Common myeloid progenitor, CD34-positive (primary cell): ENCODE measurements around the gene RAD51B.

Experiments
- CTCF ChIA-PET: fragments of 350-600 bp; sonication (Branson Sonifier 250); formaldehyde crosslinking; loops from one replicate; lab custom pipeline; 2021; ENCODE audit warnings: antibody characterized with exemption; lab: Charles Lee
- POLR2A ChIA-PET: fragments of 350-600 bp; sonication (Branson Sonifier 250); formaldehyde crosslinking; loops from one replicate; lab custom pipeline; 2021; ENCODE audit warnings: antibody characterized with exemption; lab: Charles Lee
- DNase-seq, 3 donors: peaks; one replicate each; pipeline versions ENCODE4 v3.0.0 to v3.0.0-alpha.2; 2013
- H3K27ac ChIP-seq, 2 experiments: 1 replicate in 1 of 2; 2 replicates in 1 of 2; pipeline ENCODE4 v1.7.0; 2013; ENCODE audit warnings: inconsistent platforms in 2 of 2, low read length in 2 of 2, mild to moderate bottlenecking in 2 of 2, low read depth in 1 of 2, moderate library complexity in 1 of 2; ENCODE audit not compliant: severe bottlenecking in 2 of 2, insufficient read depth in 1 of 2, poor library complexity in 1 of 2
- H3K27me3 ChIP-seq, 5 experiments: replicated peaks in 2 of 5; 1 replicate in 3 of 5; 2 replicates in 2 of 5; pipeline versions ENCODE4 v1.6.1 to v1.7.0; 2013; ENCODE audit warnings: low read length in 4 of 5, mild to moderate bottlenecking in 2 of 5, moderate library complexity in 2 of 5, inconsistent platforms in 1 of 5; ENCODE audit not compliant: insufficient read depth in 5 of 5, control insufficient read depth in 4 of 5
- H3K36me3 ChIP-seq, 4 experiments: 1 replicate in 2 of 4; 2 replicates in 2 of 4; pipeline versions ENCODE4 v1.6.1 to v1.7.0; 2013; ENCODE audit warnings: low read length in 3 of 4, control low read depth in 1 of 4, mild to moderate bottlenecking in 1 of 4; ENCODE audit not compliant: control insufficient read depth in 4 of 4, insufficient read depth in 4 of 4
- H3K4me1 ChIP-seq, 4 experiments: 1 replicate in 3 of 4; 2 replicates in 1 of 4; pipeline versions ENCODE4 v1.6.1 to v1.7.1; 2013; ENCODE audit warnings: low read length in 3 of 4, mild to moderate bottlenecking in 3 of 4, control low read depth in 1 of 4, inconsistent platforms in 1 of 4, moderate library complexity in 1 of 4; ENCODE audit not compliant: control insufficient read depth in 4 of 4, insufficient read depth in 4 of 4; ENCODE audit errors: control extremely low read depth in 1 of 4
- H3K4me3 ChIP-seq, 7 experiments: 1 replicate in 4 of 7; 2 replicates in 3 of 7; pipeline versions ENCODE4 v1.5.1 to v1.7.0; 2013; ENCODE audit warnings: mild to moderate bottlenecking in 7 of 7, low read length in 6 of 7, moderate library complexity in 6 of 7, inconsistent platforms in 2 of 7, low read depth in 2 of 7, control low read depth in 1 of 7; ENCODE audit not compliant: insufficient read depth in 4 of 7, control insufficient read depth in 1 of 7; ENCODE audit errors: extremely low read depth in 1 of 7
- H3K9me3 ChIP-seq, 5 experiments: 1 replicate in 4 of 5; 2 replicates in 1 of 5; pipeline versions ENCODE4 v1.6.1 to v1.7.1; 2013; ENCODE audit warnings: low read length in 4 of 5, mild to moderate bottlenecking in 2 of 5, inconsistent platforms in 1 of 5, low read depth in 1 of 5, moderate library complexity in 1 of 5; ENCODE audit not compliant: control insufficient read depth in 4 of 5, insufficient read depth in 2 of 5; ENCODE audit errors: control extremely low read depth in 1 of 5
- WGBS: methylation state at CpG from one replicate; pipeline ENCODE4 v1.1.5; 2013; ENCODE audit not compliant: insufficient coverage; 5-methylcytosine and 5-hydroxymethylcytosine counted together

Gene RAD51B

DNA sequence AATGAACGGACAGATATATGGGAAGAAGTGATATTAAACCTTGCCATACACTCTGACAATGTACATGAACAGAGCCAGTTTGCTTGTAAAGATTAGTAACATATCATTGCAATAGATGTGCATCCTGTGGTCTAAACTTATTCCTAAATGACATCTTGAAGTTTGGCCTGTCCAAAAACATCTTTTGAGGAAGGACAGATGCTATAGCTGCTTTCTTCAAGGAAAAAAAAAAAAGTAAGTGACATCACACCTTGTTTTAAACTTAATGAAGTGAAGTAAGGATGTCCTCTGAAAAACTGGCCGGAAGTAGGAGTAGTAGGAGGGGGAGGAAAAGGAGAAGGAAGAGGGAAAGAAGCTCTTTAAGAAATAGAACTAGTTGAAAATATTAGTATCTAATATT, 132.8 kb downstream of the RAD51B start:
- no CpG with 5 or more reads among the region's 2 CpGs for WGBS
- POLR2A ChIA-PET: no interaction called here
- CTCF ChIA-PET: interaction anchor here (0.6 to 3.7 kb wide), 6 partner anchors 7 to 864 kb away, joined by 3 to 15 read pairs (median 4); no protein-coding TSS in a partner anchor

DNA sequence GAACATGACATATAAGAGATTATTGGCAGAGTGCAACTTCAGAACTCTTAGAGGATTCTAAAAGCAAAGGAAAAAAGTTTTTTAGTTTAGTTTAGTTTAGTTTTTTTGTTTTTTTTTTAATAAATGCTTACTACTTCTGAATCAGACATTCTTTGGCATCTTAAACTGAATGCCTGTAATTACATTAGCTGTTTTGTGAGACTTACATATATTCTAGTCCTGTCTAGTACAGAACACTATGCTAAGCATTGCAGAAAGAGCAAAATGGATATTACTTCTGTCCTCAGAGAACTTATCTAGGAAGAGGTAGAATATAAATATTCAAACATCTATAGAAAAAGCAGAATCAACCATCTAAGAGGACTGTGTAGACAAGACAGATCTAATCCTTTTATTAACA, 133.2 kb downstream of the RAD51B start:
- Histone ChIP-seq H3K27me3 (no peaks in the 10 kb centered on the region), H3K27ac (no peak overlapping the region), H3K4me1 (no peaks in the 10 kb centered on the region), H3K9me3 (peaks cover 0 to 13% (median 8%) of the 10 kb centered on the region in 5 experiments), H3K36me3 (peaks cover 0 to 6% (median 2%) of the 10 kb centered on the region in 4 experiments), H3K4me3 (no peak overlapping the region)
- POLR2A ChIA-PET: no interaction called here
- CTCF ChIA-PET: interaction anchor here (0.6 to 3.7 kb wide), 5 partner anchors 7 to 864 kb away, joined by 3 to 15 read pairs (median 4); no protein-coding TSS in a partner anchor
- DNase-seq: no peak

More for the DNA sequence above, 132.8 kb downstream of the RAD51B start:
- no peaks in the 10 kb centered on the region for H3K27me3 ChIP-seq
- H3K4me3 ChIP-seq: no peak overlapping the region
- H3K27ac ChIP-seq: no peak overlapping the region
- peaks cover 0 to 13% (median 8%) of the 10 kb centered on the region in 5 experiments for H3K9me3 ChIP-seq
- peaks cover 0 to 6% (median 2%) of the 10 kb centered on the region in 4 experiments for H3K36me3 ChIP-seq
- H3K4me1 ChIP-seq: no peaks in the 10 kb centered on the region
- no peak for DNase-seq

GRCh38 chr14:67955261-67955660, 135.7 kb downstream of the RAD51B start:
- Histone ChIP-seq H3K36me3 (peaks cover 0 to 5% (median 2%) of the 10 kb centered on the region in 4 experiments), H3K9me3 (peaks cover 0 to 4% (median under 1%) of the 10 kb centered on the region in 5 experiments), H3K4me3 (no peak overlapping the region), H3K27ac (no peak overlapping the region), H3K4me1 (no peaks in the 10 kb centered on the region), H3K27me3 (no peaks in the 10 kb centered on the region)
- POLR2A ChIA-PET: no interaction called here
- CTCF ChIA-PET: interaction anchor here (3.7 kb wide), 1 partner anchor 10 kb away, joined by 15 read pairs; no protein-coding TSS in a partner anchor
- no peak for DNase-seq

DNA sequence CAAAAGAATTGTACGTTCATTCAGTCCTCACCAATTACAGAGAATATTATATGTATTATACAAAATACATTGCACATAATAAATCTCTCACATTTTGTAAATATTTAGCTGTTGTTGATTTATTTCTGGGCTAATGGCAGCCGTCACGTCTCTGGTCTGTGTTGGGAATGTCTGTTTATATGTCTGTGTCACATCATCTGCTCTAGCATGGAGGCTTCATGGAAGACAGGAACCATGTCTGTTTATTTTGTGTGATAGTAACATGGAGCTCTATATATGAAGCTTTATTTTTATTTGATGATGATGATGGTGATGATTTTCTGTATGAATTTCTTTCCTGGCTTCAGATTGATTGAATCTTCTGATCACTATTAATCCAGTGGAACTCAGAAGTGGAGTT, 138.4 kb downstream of the RAD51B start:
- WGBS: no CpG with 5 or more reads among the region's 3 CpGs
- H3K27me3 ChIP-seq: no peaks in the 10 kb centered on the region
- no peaks in the 10 kb centered on the region for H3K9me3 ChIP-seq
- H3K36me3 ChIP-seq: peaks cover 0 to 5% (median 2%) of the 10 kb centered on the region in 4 experiments
- POLR2A ChIA-PET: interaction anchor here (0.6 kb wide), 1 partner anchor 14 kb away, joined by 3 read pairs; no protein-coding TSS in a partner anchor
- no peak for DNase-seq
- CTCF ChIA-PET: interaction anchor here (0.8 to 1.5 kb wide), 3 partner anchors 14 to 27 kb away, joined by 3 to 4 read pairs (median 3); no protein-coding TSS in a partner anchor
- peaks cover 6 to 17% (median 11%) of the 10 kb centered on the region in 4 experiments for H3K4me1 ChIP-seq
- H3K27ac ChIP-seq: no peak overlapping the region
- H3K4me3 ChIP-seq: no peak overlapping the region

GRCh38 chr14:67961676-67962075, 142.1 kb downstream of the RAD51B start:
- no CpG with 5 or more reads among the region's 2 CpGs for WGBS
- H3K4me1 ChIP-seq: peaks cover 6 to 42% (median 14%) of the 10 kb centered on the region in 4 experiments

DNA sequence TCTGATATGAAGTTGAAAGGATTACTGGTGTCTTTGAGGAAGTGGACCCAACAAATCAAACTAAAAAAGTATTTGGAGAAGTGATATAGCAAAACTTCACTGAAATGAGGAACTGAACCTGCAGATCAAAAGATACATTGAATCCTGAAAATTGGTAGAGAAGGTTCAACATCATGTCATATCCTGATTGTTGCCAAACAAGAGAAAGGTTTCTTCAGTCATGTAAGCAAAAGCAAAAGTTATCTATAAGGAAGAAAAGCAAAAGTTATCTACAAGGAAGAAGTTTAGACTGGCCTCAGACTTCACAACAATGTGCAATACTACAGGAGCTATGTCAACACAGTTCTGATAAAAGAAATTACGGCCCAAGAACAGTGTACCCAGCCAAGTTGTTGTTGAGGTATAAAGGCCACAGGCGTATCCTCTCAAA, 142.7 kb downstream of the RAD51B start:
- 14% methylated on average over 2 of the region's 2 CpGs for WGBS
- Histone ChIP-seq H3K27me3 (no peaks in the 10 kb centered on the region), H3K27ac (peak overlapping the region in 1 of 2 experiments; percentile 30), H3K4me1 (peaks cover 6 to 43% (median 14%) of the 10 kb centered on the region in 4 experiments), H3K36me3 (no peaks in the 10 kb centered on the region), H3K4me3 (peak overlapping the region in 2 of 7 experiments; percentile 11 to 48), H3K9me3 (peaks cover 0 to 2% (median 0%) of the 10 kb centered on the region in 5 experiments)
- ChIA-PET POLR2A (no interaction called here), CTCF (no interaction called here)
- DNase-seq: peak; percentile 69 to 94 (median 87)

More at GRCh38 chr14:67961676-67962075, 142.1 kb downstream of the RAD51B start:
- H3K27ac ChIP-seq: no peak overlapping the region
- ChIA-PET POLR2A (no interaction called here), CTCF (interaction anchor here (1.1 kb wide), 1 partner anchor 866 kb away, joined by 3 read pairs; no protein-coding TSS in a partner anchor)
- H3K4me3 ChIP-seq: no peak overlapping the region
- H3K27me3 ChIP-seq: no peaks in the 10 kb centered on the region
- DNase-seq: no peak
- H3K36me3 ChIP-seq: no peaks in the 10 kb centered on the region
- H3K9me3 ChIP-seq: no peaks in the 10 kb centered on the region

- no CpG with 5 or more reads among the region's 2 CpGs for WGBS
- ChIA-PET CTCF (interaction anchor here (1.3 kb wide), 1 partner anchor 77 kb away, joined by 3 read pairs; no protein-coding TSS in a partner anchor), POLR2A (no interaction called here)
- no peak for DNase-seq
- Histone ChIP-seq H3K27ac (no peak overlapping the region), H3K4me1 (peaks cover 6 to 43% (median 14%) of the 10 kb centered on the region in 4 experiments), H3K27me3 (no peaks in the 10 kb centered on the region), H3K9me3 (peaks cover 0 to 2% (median 0%) of the 10 kb centered on the region in 5 experiments), H3K36me3 (no peaks in the 10 kb centered on the region), H3K4me3 (no peak overlapping the region)
Observed at GRCh38 chr14:67963545-67963944, 144.0 kb downstream of the RAD51B start.
